Hindlimb muscle (tissue), 1 donor: ENCODE data around the gene PRM2. TPM values are rescaled to one million over a fixed set of nuclear protein-coding genes. Genes with fewer than 3 reads are reported as not detected.
"Not testable (repeated sequence)": the region's sequence is repeated elsewhere in the genome, so short reads cannot be mapped to it uniquely, and the experiment has no call there.

ENCODE experiments used
- DNase-seq: peaks from one replicate; pipeline ENCODE4 v3.0.0-alpha.2; 2013
- polyA plus RNA-seq: library from polyadenylated mRNA; unstranded; fragments of 120-200 nt; gene quantifications from one replicate; pipeline ENCODE4 v1.2.1, GENCODE V29; 2013; ENCODE audit not compliant: insufficient read length

PRM2 gene
- polyA plus RNA-seq, 1 donor, result not detected

DNA sequence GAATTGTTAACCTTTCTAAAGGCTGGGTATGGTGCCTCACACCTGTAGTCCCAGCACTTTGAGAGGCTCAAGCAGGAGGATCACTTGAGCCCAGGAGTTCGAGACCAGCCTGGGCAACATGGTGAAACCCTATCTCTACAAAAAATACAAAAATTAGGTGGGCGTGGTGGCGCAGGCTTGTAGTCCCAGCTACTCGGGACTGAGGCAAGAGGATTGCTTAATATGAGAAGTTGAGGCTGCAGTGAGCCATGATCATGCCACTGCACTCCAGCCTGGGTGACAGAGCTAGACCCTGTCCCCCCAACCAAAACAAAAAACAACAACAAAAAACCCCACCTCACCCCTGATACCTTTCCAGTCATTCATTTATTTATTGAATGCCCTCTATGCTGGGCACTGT lies 13.4 kb upstream of the PRM2 start:
- not testable (repeated sequence) for DNase-seq

DNA sequence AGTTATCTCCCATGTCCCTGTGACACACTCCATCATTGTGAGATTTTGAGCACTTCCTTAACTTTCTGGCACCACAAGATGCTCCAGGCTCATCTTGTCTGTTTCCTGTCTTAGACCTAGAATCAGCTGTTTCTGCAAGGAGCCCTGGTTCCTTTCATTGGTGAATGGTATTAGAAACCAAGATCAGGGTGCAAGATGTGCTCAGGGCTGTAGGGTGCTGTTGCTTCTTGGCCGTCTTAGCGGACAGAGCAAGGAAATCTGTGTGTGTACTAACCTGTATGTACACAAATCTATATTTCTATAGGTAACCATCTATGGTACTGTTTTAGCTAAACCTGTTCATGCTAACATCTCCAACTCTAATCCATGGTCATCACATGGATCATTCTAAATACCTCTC lies 12.9 kb upstream of the PRM2 start:
- no peak for DNase-seq

DNA sequence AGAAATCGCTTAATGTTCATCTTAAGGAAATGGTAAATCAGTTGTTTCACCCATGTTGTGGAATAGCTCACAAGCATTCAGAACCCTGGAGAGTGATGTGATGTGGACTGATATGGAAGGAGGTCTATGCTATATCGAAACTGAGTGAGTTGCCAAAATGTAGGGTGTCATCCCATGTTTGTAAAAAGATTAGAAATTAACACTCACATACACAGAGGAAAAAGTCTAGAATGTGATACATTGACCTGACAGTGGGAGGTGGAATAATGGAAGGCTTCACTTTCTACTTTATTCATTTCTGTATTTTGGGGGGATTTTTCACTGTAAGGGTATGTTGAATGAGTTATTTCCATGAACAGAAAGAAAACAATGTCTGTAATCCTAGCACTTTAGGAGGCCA lies 9.6 kb upstream of the PRM2 start:
- no peak for DNase-seq

DNA sequence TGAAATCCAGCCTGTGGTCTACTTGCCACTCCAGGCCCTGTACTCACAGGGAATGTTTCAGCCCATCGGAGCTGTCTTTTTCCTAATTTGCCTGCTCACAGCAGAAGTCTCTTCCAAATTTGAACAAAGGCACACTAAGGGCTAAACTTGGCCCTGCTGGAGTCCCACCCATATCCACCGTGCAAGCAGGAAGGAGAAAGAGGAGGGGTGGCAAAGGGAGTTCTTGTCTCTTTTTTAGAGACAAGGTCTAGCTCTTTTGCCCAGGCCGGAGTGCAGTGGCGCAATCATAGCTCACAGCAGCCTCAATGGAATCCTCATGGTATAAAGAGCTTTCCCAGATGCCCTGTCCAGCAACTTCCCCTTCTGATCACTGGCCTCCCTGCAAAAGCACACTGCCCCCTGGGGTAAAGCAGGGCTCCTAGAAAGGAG lies 7.6 kb upstream of the PRM2 start:
- no peak for DNase-seq

DNA sequence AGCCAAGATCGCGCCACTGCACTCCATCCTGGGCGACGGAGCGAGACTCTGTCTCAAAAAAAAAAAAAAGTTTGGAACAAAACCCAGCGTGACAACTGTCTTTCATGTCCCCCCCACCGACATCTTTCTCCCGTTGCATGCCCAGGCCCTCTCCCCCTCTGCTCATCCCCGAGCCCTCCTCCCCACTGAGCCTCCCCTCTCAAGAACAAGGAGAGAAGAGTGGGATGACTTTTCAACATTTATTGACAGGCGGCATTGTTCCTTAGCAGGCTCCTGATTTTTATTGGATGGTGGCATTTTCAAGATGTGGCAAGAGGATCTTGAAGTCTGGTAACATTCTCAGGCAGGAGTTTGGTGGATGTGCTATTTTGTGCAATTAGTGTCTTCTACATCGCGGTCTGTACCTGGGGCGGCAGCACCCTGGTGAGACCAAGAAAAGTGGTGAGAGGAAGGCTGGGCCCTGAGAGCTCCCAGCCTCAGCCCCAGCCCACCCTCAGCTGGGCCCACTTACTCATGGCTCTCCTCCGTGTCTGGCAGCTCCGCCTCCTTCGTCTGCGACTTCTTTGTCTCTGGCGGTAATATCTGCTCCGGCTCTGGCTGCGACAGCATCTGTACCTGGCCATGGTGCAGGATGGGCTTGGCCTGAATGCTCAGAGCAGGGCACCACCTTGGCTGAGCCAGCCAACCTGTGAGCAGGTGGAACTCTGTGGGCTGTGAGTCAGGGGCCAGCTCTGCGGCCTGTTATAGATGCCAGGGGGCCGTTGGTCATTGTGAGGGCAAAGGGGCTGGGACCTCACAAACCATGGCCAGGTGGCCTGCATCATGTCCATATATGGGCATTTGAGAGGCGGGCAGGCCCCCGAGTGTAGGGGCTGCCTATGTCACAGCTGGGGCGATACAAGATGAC lies 4.6 kb upstream of the PRM2 start, which contains the start of gene PRM1:
Gene PRM1, minus strand, starts transcription at position 715 of the 907 bp plus-strand sequence. Its CDS starts 92 bp downstream, at position 623.
- no peak for DNase-seq

DNA sequence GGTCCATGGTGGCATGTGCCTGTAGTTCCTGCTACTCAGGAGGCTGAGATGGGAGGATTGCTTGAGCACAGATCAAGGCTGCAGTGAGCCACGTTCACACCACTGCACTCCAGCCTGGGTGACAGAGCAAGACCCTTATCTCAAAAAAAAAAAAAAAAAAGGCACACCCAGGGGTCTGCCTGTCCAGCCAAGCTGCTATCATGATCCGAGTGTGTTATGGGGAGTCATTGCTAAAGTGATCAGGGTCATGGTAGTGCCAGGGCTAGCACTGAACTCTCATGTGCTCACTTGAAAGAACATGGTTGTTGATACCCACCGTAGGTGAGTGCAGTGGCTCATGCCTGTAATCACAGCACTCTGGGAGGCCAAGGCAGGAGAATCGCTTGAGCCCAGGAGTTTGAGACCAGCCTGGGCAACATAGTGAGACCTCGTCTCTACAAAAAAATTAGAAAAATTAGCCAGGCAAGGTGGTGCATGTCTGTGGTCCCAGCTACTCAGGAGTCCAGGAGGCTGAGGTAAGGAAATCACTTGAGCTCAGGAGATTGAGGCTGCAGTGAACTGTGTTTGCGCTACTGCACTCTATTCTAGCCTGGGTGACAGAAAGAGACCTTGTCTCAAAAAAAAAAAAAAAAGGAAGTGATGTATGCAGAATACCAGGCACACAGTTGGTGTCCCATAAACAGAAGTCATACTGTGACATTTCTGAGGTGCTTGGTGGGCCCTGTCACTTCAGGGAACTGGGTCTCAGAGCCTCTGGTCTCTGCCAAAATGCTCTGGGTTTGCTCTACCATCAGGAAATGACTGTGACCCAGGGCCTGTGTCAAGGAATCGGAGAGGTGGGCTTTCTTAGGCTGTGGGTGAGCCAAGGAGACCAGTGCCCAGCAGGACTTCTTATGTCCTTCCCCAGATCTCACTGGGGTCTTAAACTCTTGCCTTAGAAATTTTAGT lies 2.7 kb upstream of the PRM2 start:
- DNase-seq, result no peak

DNA sequence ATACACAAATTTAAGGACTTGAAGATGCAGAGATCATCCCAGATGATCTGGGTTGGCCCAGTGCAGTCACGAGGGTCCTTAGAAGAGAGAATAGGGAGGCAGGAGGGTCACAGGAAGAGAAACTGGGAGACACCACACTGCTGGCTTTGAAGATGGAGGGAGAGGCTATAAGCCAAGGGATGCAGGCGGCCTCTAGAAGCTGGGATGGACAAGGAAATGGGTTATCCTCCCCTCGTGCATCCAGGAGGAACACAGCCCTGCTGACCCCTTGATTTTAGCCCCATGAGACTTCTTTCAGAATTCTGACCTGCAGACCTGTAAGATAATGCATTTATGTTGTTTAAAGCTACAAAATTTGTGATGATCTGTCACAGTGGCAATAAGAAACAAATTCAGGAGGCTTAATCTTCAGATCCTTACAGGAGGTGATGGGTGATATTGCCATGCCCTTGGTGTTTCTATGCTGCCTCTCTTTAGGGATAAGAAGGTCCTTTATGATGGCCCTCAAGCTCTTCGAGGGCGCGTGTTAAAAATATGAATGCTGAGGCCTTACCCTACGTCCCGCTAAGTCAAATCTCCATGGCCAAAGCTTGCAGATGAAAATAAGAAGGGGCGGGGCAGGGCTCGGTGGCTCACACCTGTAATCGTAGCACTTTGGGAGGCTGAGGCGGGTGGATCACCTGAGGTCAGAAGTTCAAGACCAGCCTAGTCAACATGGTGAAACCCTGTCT lies 1.5 kb upstream of the PRM2 start:
- DNase-seq, result no peak

DNA sequence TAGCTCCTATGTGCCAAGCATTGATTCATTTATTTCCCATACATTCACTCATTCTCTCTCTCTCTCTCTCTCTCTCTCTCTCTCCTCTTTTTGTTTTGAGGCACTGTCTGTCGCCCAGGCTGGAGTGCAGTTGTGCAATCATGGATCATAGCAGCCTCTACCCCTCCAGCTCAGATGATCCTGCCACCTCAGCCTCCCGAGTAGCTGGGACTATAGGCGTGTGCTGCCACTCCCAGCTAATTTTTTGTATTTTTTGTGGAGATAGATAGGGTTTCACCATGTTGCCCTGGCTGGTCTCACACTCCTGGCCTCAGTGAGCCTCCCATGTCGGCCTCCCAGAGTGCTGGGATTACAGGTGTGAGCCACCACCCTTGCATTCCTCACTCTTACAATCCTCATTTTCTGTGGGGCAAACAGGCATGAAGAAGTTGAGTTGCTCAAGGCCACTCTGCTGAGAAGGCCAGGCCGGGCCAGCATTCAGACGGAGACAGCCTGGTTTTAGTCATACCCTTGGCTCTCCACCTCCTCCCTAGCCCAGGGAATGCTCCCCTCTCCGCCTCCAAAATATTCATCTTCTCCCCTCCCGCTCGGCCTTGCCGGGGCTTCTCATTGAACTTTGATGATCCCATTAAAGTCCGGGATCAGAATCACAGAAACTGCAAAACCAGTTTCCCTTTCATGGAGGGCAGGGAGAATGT lies 765 bp upstream of the PRM2 start:
- DNase-seq, result no peak

DNA sequence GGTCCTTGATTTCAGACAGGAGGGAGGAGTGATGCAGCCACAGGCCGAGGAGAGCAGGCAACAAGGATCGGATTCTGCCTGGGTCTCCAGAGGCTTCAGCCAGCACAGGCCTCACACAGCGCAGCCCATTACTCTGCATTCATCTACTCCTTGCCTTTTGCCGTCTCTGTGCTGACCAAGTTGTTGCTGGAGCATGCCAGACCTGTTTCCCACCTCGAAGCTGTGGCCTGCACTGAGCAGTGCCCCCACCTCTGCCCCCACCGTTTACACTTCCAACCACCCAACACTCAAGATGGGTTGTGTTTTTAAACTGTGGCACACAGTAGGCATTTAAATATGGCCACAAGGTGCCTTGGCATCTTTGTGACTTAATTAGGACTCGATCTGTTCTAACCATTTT lies 1.3 kb downstream of the PRM2 start:
- DNase-seq, result no peak

DNA sequence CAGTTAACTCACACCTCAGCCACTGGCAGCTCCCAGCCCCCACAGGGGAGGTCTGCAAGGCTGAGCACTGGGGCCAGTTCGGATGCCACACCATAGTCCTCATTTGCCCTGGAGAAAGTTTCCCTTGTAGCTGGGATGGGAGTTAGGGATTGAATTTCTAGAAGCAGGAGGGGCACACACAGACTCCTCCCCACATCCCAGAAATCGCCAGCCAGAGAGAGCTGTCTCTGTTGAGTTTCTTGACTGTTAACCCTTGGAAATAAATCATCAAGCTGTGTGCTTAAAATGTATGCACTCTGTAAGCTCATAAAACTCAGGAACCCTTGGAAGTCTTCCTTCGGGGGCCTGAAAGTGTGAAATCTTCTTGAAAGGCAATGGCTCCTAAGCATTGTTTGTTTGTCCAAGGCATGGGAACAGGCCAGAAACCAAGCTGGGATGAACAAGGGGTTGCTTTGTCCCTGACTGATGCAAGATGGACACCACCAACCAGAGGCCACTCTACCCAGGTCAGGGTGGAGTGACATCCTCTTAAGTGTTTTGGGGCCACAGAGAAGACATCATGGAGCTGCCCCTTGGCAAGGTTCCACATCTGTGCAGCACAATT lies 2.5 kb downstream of the PRM2 start:
- no peak for DNase-seq

DNA sequence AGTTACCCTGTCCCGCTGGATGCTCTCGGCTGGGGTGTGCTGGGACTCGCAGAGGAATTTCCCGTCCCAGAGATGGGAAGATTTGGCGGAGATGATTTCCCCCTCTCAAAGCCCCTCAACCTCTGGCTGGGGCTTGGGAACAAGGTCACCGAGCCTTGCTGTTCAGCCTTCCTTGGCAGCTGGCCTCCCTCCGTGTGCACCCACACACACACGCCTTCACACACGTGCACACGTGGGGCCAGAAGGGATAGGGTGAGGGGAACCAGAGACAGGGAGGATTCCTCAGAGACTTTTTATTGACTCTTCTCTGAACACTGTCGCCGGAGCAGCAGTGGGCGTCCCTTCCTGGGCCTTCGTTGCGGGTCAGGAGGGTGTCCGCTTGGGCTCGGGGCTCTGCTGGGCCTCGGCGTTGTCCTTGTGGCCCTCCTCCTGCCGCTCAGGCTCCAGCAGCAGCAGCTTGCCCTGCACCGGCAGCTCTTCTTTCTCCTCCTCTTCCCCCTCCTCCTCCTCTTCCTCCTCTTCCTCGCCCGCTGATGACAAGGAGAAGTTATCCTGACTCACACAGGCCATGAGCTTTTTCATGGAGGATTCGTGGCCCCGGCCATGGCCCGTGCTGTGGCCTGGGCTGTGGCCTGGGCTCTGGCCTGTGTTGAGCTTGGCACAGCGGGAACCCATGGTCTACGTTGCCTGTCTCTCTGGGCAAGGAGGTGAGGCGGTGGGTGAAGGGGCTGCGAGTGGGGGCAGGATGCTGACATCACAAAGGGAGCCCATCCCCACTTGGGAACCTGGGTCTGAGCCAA lies 3.2 kb downstream of the PRM2 start, which contains the start of gene PRM3:
Gene PRM3, minus strand, starts transcription at position 709 of the 800 bp plus-strand sequence. Its CDS starts 34 bp downstream, at position 675.
- no peak for DNase-seq

DNA sequence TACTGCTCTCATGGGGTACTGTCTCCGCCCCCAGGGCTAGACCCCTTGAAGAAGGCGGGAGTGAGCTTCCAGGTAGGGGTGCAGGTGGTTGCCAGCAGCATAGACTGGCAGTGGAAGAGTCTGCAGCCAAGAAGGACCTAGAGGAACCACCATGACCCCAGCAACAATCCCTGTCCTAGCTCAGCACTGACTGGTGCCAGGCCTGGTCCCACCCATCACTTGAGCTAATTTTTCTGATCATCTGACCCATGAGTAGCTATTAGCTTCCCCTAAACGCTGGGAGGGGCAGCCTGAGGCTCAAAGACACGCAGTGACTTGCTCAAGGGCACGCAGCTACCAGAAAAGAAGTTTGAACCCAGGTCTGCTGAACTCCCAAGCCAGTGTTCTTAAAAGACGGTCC lies 3.8 kb downstream of the PRM2 start:
- no peak for DNase-seq

DNA sequence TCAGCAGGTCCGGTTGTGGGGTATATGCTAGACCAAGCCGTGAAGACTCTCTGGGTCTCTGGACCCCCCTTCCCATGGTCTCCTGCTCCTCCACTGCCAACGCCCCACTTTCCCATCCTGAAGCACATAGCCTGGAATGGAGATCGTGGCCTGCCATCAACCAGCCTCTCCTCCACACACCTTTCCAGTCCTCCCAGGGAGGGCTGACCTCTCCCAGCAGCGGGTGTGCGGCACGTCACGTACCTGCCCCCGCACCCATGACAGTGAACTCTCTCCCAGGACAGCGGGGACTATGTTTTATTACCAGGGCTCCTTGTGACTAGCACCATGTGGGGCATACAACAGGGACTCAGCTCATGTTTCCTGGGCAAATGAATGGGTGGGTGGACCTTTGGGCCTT lies 4.7 kb downstream of the PRM2 start:
- DNase-seq, result no peak

DNA sequence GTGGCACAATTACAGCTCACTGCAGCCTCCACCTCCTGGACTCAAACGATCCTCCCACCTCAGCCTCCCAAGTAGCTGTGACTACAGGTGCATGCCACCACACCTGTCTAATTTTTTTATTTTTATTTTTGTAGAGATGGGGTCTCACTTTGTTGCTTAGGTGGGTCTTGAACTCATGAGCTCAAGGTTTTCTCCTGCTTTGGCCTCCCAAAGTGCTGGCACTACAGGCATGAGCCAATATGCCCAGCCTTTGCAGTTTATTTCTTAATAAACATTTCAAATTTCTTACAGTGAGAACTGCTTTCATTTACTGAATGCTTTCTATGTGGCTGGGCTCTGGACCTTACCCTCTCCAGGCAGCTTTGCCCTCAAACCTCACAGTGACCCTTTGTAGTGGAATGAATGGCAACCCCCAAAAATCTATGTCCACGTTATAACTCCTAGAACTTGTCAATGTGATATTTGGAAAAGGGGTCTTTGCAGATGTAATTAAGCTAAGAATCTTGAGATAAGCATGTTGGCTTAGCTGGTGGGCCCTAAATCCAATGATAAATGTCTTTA lies 5.6 kb downstream of the PRM2 start:
- no peak for DNase-seq

DNA sequence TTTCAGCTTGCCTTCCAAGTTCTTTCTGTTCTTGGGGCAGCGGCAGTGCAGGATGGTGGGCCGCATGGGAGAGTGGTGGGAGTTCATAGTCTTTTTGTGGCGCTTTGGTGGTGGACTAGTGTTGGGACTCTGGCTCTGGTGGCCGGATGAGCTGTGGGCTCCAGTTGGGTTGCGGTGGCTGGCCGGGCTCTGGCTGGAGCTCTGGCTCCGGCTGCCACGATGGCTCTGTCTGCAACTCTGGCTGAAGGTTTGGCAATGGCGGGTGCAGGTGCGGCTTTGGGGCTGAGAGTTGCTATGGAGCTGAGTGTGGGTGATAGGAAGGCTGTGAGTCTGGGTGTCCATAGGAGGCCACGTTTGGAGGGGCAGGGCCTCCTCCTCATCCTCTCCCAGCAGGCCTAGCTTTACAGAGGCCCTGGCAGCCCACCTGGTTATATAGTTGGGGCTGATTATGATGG lies 7.3 kb downstream of the PRM2 start, which contains the start of gene TNP2:
Gene TNP2, minus strand, starts transcription at position 405 of the 455 bp plus-strand sequence. Its CDS starts 63 bp downstream, at position 342.
- no peak for DNase-seq

DNA sequence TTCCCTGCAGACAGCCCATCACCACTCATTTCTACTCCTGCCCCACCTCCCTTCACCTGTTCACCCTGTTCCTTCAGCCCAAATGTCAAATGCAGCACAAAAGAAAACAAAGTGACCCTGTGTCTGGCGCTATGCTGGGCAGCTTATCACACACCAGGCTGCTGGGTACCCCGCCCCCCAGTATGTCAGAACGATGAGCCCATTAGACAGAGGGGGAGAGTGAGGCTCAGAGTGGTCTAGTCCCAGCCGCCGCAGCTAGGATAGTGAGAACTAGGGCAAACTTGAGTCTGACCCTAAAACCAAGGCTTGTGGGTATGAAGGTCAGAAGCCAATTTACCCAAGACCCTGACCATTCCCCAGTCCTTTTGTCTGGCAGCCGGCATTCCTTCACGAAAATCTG lies 11.2 kb downstream of the PRM2 start:
- DNase-seq, result no peak

DNA sequence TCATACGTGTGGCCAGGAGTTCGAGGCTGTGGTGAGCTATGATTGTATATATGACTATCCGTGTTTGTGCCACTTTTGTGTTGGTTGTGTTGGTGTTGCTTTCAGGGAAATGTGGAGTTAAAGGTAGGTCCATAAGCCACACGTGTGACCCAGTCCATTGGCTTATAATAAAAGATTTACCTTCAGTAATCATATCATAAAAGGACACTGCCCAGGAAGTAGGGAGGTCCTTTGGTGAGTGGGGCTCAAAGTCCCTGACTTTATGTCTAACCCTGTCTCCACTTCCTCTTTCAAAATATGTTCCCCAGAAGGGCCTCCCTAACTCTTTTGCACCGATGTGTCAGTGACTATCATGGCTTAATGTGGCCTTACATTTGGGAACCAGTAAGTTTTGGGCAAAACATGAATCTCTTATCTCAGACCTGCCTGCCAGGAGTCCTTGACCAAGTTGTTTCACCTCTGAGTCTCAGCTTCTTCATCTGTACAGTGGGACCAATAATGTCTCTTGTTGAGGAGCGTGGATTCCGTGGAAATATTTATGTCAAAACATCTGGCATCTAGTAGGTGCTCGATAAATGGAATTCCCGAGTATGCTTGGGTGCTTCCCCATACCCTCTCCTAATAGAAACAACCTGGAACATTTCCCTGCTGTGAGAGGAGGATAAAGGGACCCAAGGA lies 12.0 kb downstream of the PRM2 start:
- DNase-seq, result no peak

DNA sequence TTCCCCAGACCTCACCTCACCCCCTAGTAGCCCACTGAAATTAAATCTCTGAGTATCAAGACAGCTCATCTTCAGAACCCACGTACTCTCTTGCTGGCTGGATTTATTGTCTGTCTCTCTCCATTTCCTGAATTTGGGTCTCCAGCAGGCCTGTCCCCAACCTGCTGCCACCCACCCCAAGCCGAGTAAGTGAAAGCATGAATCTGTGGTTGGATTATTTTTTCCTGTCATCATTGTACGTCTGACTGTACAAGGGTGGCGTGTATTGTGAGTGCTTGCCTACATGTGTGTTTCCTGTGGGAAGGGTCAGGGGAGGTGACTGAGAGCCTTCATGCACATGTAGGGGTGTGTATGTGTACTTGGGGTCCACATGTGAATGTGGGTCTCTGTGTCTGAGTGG lies 12.5 kb downstream of the PRM2 start:
- DNase-seq, result no peak

DNA sequence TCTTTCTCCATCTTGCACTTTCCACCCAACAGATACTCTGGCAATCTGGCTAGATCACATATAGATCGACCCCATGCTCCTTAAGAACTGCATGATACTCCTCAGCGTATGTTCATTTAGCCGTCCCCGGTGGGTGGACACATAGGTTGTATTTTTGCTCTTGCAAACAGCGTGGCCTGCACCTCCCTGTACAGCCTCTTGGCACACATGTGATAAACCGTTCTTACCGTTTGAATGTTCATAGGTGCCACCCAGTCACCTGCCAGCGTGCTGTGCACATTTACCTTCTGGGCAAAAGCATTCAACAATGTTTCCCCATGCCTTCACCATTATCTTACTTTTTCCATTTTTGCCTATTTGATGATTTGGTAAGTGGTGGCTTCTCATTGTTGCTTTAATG lies 13.4 kb downstream of the PRM2 start:
- no peak for DNase-seq
